ENCODE results near the gene TMC2.

DNA sequence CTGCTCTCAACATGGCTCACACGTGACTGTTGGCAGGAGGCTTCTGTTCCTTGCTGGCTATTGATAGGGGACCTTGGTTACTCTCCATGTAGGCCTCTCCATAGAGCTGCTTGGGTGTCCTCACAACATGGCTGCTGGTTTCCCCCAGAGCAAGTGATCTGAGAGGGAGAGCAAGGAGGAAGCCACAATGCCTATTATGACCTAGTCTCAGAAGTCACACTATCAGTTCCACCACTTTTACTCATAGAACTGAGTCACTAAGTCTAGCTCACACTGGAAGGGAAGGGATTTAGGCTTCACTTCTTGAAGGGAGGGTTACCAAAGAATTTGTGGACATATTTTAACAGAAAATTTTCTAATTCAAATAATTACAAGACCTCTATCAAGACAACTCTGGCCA, 107.3 kb downstream of the TMC2 start:
- TF ChIP-seq ATF2 (CRISPR knock-in tag; IDR thresholded peaks at IDR 0.05; ENCODE audit: borderline replicate concordance, low read depth) (no peak), ESRRA (CRISPR knock-in tag; IDR thresholded peaks at IDR 0.05; ENCODE audit: borderline replicate concordance) (no peak), NR3C1 (CRISPR knock-in tag; conservative IDR thresholded peaks at IDR 0.05; ENCODE audit: low read depth) (no peak), AR (CRISPR knock-in tag; IDR thresholded peaks at IDR 0.05) (no peak)
- TF ChIP-seq, protein P1, sequence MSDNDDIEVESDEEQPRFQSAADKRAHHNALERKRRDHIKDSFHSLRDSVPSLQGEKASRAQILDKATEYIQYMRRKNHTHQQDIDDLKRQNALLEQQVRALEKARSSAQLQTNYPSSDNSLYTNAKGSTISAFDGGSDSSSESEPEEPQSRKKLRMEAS (CRISPR knock-in tag; IDR thresholded peaks at IDR 0.05): no peak
- TF ChIP-seq, protein P2, sequence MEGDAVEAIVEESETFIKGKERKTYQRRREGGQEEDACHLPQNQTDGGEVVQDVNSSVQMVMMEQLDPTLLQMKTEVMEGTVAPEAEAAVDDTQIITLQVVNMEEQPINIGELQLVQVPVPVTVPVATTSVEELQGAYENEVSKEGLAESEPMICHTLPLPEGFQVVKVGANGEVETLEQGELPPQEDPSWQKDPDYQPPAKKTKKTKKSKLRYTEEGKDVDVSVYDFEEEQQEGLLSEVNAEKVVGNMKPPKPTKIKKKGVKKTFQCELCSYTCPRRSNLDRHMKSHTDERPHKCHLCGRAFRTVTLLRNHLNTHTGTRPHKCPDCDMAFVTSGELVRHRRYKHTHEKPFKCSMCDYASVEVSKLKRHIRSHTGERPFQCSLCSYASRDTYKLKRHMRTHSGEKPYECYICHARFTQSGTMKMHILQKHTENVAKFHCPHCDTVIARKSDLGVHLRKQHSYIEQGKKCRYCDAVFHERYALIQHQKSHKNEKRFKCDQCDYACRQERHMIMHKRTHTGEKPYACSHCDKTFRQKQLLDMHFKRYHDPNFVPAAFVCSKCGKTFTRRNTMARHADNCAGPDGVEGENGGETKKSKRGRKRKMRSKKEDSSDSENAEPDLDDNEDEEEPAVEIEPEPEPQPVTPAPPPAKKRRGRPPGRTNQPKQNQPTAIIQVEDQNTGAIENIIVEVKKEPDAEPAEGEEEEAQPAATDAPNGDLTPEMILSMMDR (IDR thresholded peaks at IDR 0.05): no peak

Measured in WTC11 (cell line).